ENCODE measurements around the gene ULBP3. TPM values are rescaled to one million over a fixed set of nuclear protein-coding genes. Genes with fewer than 3 reads are reported as not detected.

ULBP3 gene
- total and polyA plus RNA-seq, 2 donors (not counting 1 experiment from before 2014, with no cell fraction given), result 10.2 to 18.8 TPM

DNA sequence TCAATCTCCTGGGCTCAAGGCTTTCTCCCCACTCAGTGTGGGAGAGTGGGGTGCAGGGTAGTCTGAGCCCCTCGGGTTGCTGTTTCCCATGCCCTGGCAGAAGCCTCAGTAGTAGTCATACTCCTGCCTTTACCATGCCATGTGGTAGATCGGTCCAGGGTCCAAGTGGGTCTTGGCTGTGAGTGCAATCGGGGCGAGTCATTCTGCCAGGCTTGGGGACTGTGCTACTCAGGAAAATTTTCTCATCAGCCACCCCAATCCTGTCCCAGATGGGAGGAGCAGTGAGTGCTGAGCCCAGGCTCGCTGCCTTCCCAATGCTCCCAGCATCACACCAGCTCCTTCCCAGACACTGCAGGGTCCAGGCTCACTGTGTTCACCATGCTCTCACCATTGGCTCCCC is 32.8 kb downstream of the ULBP3 start:
- Histone ChIP-seq H3K36me3 (ENCODE audit: control insufficient read depth, insufficient read depth, low read length) (no peaks in the 10 kb centered on the region), H3K4me2 (ENCODE audit: extremely low read depth, insufficient read depth, low read length) (no peak overlapping the region), H3K27me3 (ENCODE audit: control insufficient read depth, insufficient read depth, low read length) (peaks cover 45% of the 10 kb centered on the region), H3K27ac (ENCODE audit: insufficient read depth, low read length) (no peak overlapping the region), H3K9ac (ENCODE audit: insufficient read depth, low read length) (no peak overlapping the region), H3K9me3 (ENCODE audit: control insufficient read depth, insufficient read depth, low read depth, low read length) (no peaks in the 10 kb centered on the region), H4K20me1 (ENCODE audit: control insufficient read depth, extremely low read depth, insufficient read depth, low read length) (no peaks in the 10 kb centered on the region), H2AFZ (ENCODE audit: low read length) (no peak overlapping the region), H3K4me1 (ENCODE audit: control insufficient read depth, extremely low read depth, insufficient read depth, low read length) (no peaks in the 10 kb centered on the region), H3K79me2 (ENCODE audit: control insufficient read depth, insufficient read depth, low read length) (no peaks in the 10 kb centered on the region), H3K4me3 (replicated peaks in 1 of 4; ENCODE audit: control extremely low read depth in 1 of 4, insufficient read depth in 1 of 4, low read depth in 3 of 4, low read length in 4 of 4) (no peak overlapping the region)
- TF ChIP-seq EZH2 (IDR thresholded peaks at IDR 0.05; ENCODE audit: low read length, missing control alignments), result no peak
- no peak for DNase-seq (ENCODE audit: low read depth in 2 of 2)

DNA sequence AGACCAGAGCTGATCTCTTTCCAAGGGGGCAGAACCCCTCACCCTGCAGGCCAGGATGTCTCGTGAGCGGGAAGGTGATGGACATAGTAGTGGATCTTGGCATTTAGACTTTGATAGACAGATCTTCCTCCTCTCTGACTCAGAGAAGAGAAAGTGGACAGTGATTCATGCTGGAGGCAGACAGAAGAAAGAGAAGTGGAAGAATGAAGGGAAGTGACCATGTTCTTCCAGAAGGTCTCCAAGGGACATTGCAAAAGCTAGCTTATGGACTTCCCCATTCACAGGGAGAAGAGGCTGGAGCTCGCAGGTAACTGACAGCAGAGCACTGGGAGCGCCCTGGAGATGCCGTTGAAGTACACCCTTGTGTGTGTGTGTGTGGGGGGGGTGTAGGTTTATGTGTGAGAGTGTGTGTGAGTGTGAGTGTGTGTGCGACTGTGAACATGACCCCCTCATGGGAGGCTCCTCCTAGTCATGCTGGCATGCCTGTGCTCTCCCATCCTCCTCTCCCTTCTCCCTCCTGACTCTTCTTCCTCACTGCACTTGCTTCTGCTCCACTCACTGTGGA is 35.6 kb downstream of the ULBP3 start:
- Histone ChIP-seq H3K9ac (ENCODE audit: insufficient read depth, low read length) (no peak overlapping the region), H3K4me3 (replicated peaks in 1 of 4; ENCODE audit: control extremely low read depth in 1 of 4, insufficient read depth in 1 of 4, low read depth in 3 of 4, low read length in 4 of 4) (no peak overlapping the region), H2AFZ (ENCODE audit: low read length) (no peak overlapping the region), H3K27me3 (ENCODE audit: control insufficient read depth, insufficient read depth, low read length) (peaks cover 36% of the 10 kb centered on the region), H3K4me2 (ENCODE audit: extremely low read depth, insufficient read depth, low read length) (no peak overlapping the region), H3K4me1 (ENCODE audit: control insufficient read depth, extremely low read depth, insufficient read depth, low read length) (no peaks in the 10 kb centered on the region), H4K20me1 (ENCODE audit: control insufficient read depth, extremely low read depth, insufficient read depth, low read length) (no peaks in the 10 kb centered on the region), H3K36me3 (ENCODE audit: control insufficient read depth, insufficient read depth, low read length) (no peaks in the 10 kb centered on the region), H3K79me2 (ENCODE audit: control insufficient read depth, insufficient read depth, low read length) (no peaks in the 10 kb centered on the region), H3K27ac (ENCODE audit: insufficient read depth, low read length) (no peak overlapping the region), H3K9me3 (ENCODE audit: control insufficient read depth, insufficient read depth, low read depth, low read length) (no peaks in the 10 kb centered on the region)
- TF ChIP-seq EZH2 (IDR thresholded peaks at IDR 0.05; ENCODE audit: low read length, missing control alignments), result no peak
- TF ChIP-seq, protein P1, sequence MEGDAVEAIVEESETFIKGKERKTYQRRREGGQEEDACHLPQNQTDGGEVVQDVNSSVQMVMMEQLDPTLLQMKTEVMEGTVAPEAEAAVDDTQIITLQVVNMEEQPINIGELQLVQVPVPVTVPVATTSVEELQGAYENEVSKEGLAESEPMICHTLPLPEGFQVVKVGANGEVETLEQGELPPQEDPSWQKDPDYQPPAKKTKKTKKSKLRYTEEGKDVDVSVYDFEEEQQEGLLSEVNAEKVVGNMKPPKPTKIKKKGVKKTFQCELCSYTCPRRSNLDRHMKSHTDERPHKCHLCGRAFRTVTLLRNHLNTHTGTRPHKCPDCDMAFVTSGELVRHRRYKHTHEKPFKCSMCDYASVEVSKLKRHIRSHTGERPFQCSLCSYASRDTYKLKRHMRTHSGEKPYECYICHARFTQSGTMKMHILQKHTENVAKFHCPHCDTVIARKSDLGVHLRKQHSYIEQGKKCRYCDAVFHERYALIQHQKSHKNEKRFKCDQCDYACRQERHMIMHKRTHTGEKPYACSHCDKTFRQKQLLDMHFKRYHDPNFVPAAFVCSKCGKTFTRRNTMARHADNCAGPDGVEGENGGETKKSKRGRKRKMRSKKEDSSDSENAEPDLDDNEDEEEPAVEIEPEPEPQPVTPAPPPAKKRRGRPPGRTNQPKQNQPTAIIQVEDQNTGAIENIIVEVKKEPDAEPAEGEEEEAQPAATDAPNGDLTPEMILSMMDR (conservative IDR thresholded peaks at IDR 0.05 in 1 of 2, IDR thresholded peaks at IDR 0.05 in 1 of 2; ENCODE audit: low read depth in 1 of 2, low read length in 2 of 2), result no peak
- no peak for DNase-seq (ENCODE audit: low read depth in 2 of 2)

DNA sequence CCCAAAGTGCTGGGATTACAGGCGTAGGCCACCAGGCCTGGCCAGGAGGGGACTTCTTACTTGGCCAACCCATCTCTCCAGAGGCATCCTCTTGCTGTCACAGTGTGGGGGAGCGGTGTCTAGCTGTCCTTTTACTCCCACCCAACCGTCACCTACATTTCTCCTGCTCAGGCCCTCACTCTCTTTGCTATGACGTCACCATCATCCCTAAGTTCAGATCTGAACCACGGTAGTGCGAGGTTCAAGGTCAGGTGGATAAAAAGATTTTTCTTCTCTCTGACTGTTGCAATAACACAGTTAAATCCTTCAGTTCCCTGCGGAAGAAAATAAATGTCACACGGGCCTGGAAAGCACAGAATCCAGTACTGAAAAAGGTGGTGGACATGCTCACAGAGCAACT is 36.3 kb downstream of the ULBP3 start:
- Histone ChIP-seq H4K20me1 (ENCODE audit: control insufficient read depth, extremely low read depth, insufficient read depth, low read length) (no peaks in the 10 kb centered on the region), H3K4me3 (replicated peaks in 1 of 4; ENCODE audit: control extremely low read depth in 1 of 4, insufficient read depth in 1 of 4, low read depth in 3 of 4, low read length in 4 of 4) (no peak overlapping the region), H3K27me3 (ENCODE audit: control insufficient read depth, insufficient read depth, low read length) (peaks cover 37% of the 10 kb centered on the region), H3K9ac (ENCODE audit: insufficient read depth, low read length) (no peak overlapping the region), H3K4me1 (ENCODE audit: control insufficient read depth, extremely low read depth, insufficient read depth, low read length) (no peaks in the 10 kb centered on the region), H3K36me3 (ENCODE audit: control insufficient read depth, insufficient read depth, low read length) (no peaks in the 10 kb centered on the region), H3K9me3 (ENCODE audit: control insufficient read depth, insufficient read depth, low read depth, low read length) (no peaks in the 10 kb centered on the region), H3K27ac (ENCODE audit: insufficient read depth, low read length) (no peak overlapping the region), H3K79me2 (ENCODE audit: control insufficient read depth, insufficient read depth, low read length) (no peaks in the 10 kb centered on the region), H3K4me2 (ENCODE audit: extremely low read depth, insufficient read depth, low read length) (no peak overlapping the region), H2AFZ (ENCODE audit: low read length) (no peak overlapping the region)
- no peak for DNase-seq (ENCODE audit: low read depth in 2 of 2)
- TF ChIP-seq EZH2 (IDR thresholded peaks at IDR 0.05; ENCODE audit: low read length, missing control alignments), result no peak
- TF ChIP-seq, protein P1 (conservative IDR thresholded peaks at IDR 0.05 in 1 of 2, IDR thresholded peaks at IDR 0.05 in 1 of 2; ENCODE audit: low read depth in 1 of 2, low read length in 2 of 2), result no peak
